SK-MEL-5 (cell line): ENCODE results near the gene PCCA. TPM values are rescaled to one million over a fixed set of nuclear protein-coding genes. Genes with fewer than 3 reads are reported as not detected.
"Not testable (repeated sequence)": the region's sequence is repeated elsewhere in the genome, so short reads cannot be mapped to it uniquely, and the experiment has no call there.

Experiments used
- DNase-seq: peaks from one replicate; pipeline ENCODE4 v3.0.0-alpha.2; 2016; ENCODE audit warnings: low read depth, low spot score
- in situ Hi-C: cut with HindIII; loops from 2 replicates; pipeline ENCODE4 v1.10.0; 2016; ENCODE audit warnings: low sequenced_read_pairs, high pct_unique_total_duplicates, low pct_unique_long_range_greater_than_20kb
- total RNA-seq: library from RNA; depleted of rRNA; stranded (reverse); fragments of >200 nt; shearing (Covaris generic); gene quantifications from 2 replicates; pipeline ENCODE4 v1.2.3, GENCODE V29; 2014

PCCA gene
- total RNA-seq, 1 experiment from 2014 or later = 12.4 TPM

GRCh38 chr13:100090861-100091260, 2.0 kb downstream of the PCCA start:
- no peak for DNase-seq
- in situ Hi-C loops = no loop called here

- DNase-seq = no peak
- in situ Hi-C loops = no loop called here
These were observed 2.5 kb downstream of the PCCA start for GRCh38 chr13:100091391-100091790.

- in situ Hi-C loops, DNase-seq: not testable (repeated sequence)
These were observed 3.4 kb downstream of the PCCA start for GRCh38 chr13:100092273-100092672.

- in situ Hi-C loops = no loop called here
- DNase-seq = no peak
These were observed 6.6 kb downstream of the PCCA start for GRCh38 chr13:100095498-100095897.

GRCh38 chr13:100096526-100096925, 7.6 kb downstream of the PCCA start:
- no peak for DNase-seq
- in situ Hi-C loops = no loop called here

GRCh38 chr13:100097821-100098220, 8.9 kb downstream of the PCCA start:
- in situ Hi-C loops = no loop called here
- DNase-seq = no peak

GRCh38 chr13:100098445-100099116, 9.7 kb downstream of the PCCA start:
- DNase-seq = no peak
- in situ Hi-C loops = no loop called here

GRCh38 chr13:100099117-100099445, 10.2 kb downstream of the PCCA start:
- in situ Hi-C loops, DNase-seq: not testable (repeated sequence)

- in situ Hi-C loops = no loop called here
- DNase-seq = peak; percentile 48
These were observed 11.4 kb downstream of the PCCA start for GRCh38 chr13:100100115-100100879.

- in situ Hi-C loops = no loop called here
- no peak for DNase-seq
These were observed 13.1 kb downstream of the PCCA start for GRCh38 chr13:100102042-100102441.

- in situ Hi-C loops = no loop called here
- no peak for DNase-seq
These were observed 17.1 kb downstream of the PCCA start for GRCh38 chr13:100106005-100106404.

GRCh38 chr13:100106705-100107104, 17.8 kb downstream of the PCCA start:
- DNase-seq = no peak
- in situ Hi-C loops = no loop called here

- DNase-seq = no peak
- in situ Hi-C loops = no loop called here
These were observed 20.1 kb downstream of the PCCA start for GRCh38 chr13:100108913-100109507.

- in situ Hi-C loops = no loop called here
- no peak for DNase-seq
These were observed 21.4 kb downstream of the PCCA start for GRCh38 chr13:100110269-100110668.

GRCh38 chr13:100112186-100112838, 23.4 kb downstream of the PCCA start:
- in situ Hi-C loops = no loop called here
- no peak for DNase-seq

- DNase-seq = no peak
- in situ Hi-C loops = no loop called here
These were observed 26.9 kb downstream of the PCCA start for GRCh38 chr13:100115693-100116254.

- in situ Hi-C loops = no loop called here
- DNase-seq = no peak
These were observed 35.4 kb downstream of the PCCA start for GRCh38 chr13:100124265-100124664.

- in situ Hi-C loops = no loop called here
These were observed 37.1 kb downstream of the PCCA start for GRCh38 chr13:100125946-100126345.

More at GRCh38 chr13:100125946-100126345, 37.1 kb downstream of the PCCA start:
- no peak for DNase-seq
